IgD-negative memory B cell (primary cell): ENCODE data around the gene RRM2. TPM values are rescaled to one million over a fixed set of nuclear protein-coding genes. Genes with fewer than 3 reads are reported as not detected.
"Not testable (repeated sequence)": the region's sequence is repeated elsewhere in the genome, so short reads cannot be mapped to it uniquely, and the experiment has no call there.

Experiments
- H3K27ac Mint-ChIP-seq, 3 donors: one replicate each; pipeline ENCODE4 v1.8.0; 2020 to 2022; ENCODE audit warnings: mild to moderate bottlenecking in 3 of 3, mixed read lengths in 3 of 3, moderate library complexity in 1 of 3
- H3K27me3 Mint-ChIP-seq: one replicate; pipeline ENCODE4 v1.8.0; 2021; ENCODE audit warnings: mixed read lengths
- H3K36me3 Mint-ChIP-seq: one replicate; pipeline ENCODE4 v1.8.0; 2020; ENCODE audit warnings: mild to moderate bottlenecking, mixed read lengths
- H3K4me1 Mint-ChIP-seq, 3 donors: one replicate each; pipeline ENCODE4 v1.8.0; 2020 to 2022; ENCODE audit warnings: mixed read lengths in 3 of 3, mild to moderate bottlenecking in 1 of 3
- H3K4me3 Mint-ChIP-seq, 4 donors: one replicate each; pipeline ENCODE4 v1.8.0; 2020 to 2022; ENCODE audit warnings: mild to moderate bottlenecking in 4 of 4, mixed read lengths in 4 of 4, moderate library complexity in 3 of 4
- H3K9me3 Mint-ChIP-seq, 3 donors: one replicate each; pipeline ENCODE4 v1.8.0; 2020 to 2021; ENCODE audit warnings: mixed read lengths in 3 of 3, mild to moderate bottlenecking in 1 of 3
- polyA plus RNA-seq: library from polyadenylated mRNA; unstranded; fragments of 300-500 nt; fragmentation: Illumina TruSeq; gene quantifications from one replicate; pipeline ENCODE4 v1.2.3, GENCODE V29; 2021

The RRM2 gene
- polyA plus RNA-seq, 1 donor from 2014 or later = 1.0 TPM

DNA sequence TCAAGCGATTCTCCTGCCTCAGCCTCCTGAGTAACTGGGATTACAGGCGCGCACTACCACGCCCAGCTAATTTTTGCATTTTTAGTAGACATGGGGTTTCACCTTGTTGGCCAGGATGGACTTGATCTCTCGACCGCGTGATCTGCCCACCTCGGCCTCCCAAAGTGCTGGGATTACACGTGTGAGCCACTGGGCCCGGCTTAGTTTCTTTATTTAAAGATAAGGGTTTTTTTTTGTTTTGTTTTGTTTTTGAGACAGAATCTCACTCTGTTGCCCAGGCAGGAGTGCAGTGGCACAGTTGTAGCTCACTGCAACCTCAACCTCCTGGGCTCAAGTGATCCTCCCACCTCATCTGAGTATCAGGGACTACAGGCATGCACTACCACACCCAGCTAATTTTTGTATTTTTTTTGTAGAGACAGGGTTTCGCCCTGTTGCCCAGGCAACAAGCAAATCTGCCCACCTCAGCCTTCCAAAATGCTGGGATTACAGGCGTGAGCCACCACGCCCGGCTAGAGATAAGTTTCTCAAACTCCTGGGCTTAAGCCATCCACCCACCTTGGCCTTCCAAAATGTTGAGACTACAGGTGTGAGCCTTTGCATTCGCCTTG, 24.6 kb downstream of the RRM2 start:
- not testable (repeated sequence) for H3K4me3 Mint-ChIP-seq, H3K4me1 Mint-ChIP-seq, H3K36me3 Mint-ChIP-seq, H3K9me3 Mint-ChIP-seq, H3K27ac Mint-ChIP-seq, H3K27me3 Mint-ChIP-seq

- Mint-ChIP-seq H3K36me3 (no peaks in the 10 kb centered on the region), H3K4me3 (no peak overlapping the region), H3K27me3 (no peaks in the 10 kb centered on the region), H3K4me1 (peaks cover 1 to 4% (median 2%) of the 10 kb centered on the region in 3 donors), H3K9me3 (peaks cover 0 to 2% (median 0%) of the 10 kb centered on the region in 3 donors), H3K27ac (no peak overlapping the region)
Observed at GRCh38 chr2:10148268-10148667, 25.7 kb downstream of the RRM2 start.

GRCh38 chr2:10149635-10150034, 27.1 kb downstream of the RRM2 start:
- H3K27ac Mint-ChIP-seq = peak overlapping the region in 1 of 3 donors; percentile 9

GRCh38 chr2:10150436-10150835, 27.9 kb downstream of the RRM2 start:
- H3K36me3 Mint-ChIP-seq = no peaks in the 10 kb centered on the region
- no peaks in the 10 kb centered on the region for H3K27me3 Mint-ChIP-seq
- H3K4me3 Mint-ChIP-seq = no peak overlapping the region
- no peak overlapping the region for H3K27ac Mint-ChIP-seq
- H3K4me1 Mint-ChIP-seq = peaks cover 1 to 4% (median 2%) of the 10 kb centered on the region in 3 donors
- peaks cover 0 to 2% (median 0%) of the 10 kb centered on the region in 3 donors for H3K9me3 Mint-ChIP-seq

More at GRCh38 chr2:10149635-10150034, 27.1 kb downstream of the RRM2 start:
- peaks cover 0 to 2% (median 0%) of the 10 kb centered on the region in 3 donors for H3K9me3 Mint-ChIP-seq
- H3K4me3 Mint-ChIP-seq = no peak overlapping the region
- no peaks in the 10 kb centered on the region for H3K36me3 Mint-ChIP-seq
- H3K4me1 Mint-ChIP-seq = peaks cover 1 to 4% (median 2%) of the 10 kb centered on the region in 3 donors
- H3K27me3 Mint-ChIP-seq = no peaks in the 10 kb centered on the region

DNA sequence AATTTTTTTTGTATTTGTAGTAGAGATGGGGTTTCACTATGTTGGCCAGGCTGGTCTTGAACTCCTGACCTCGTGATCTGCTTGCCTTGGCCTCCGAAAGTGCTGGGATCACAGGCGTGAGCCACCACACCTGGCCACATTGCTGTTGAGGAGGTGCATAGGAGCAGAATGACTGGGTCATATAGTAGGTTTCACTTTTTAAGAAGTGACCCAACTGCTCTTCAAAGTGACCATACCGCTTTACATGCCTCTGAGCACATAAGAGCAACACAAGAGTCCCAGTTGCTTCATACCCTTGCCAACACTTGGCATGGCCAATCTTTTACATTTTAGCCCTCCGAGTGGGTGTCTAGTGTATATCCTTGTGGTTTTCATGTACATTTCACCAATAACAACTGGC, 28.9 kb downstream of the RRM2 start:
- Mint-ChIP-seq H3K4me1 (peaks cover 1 to 4% (median 2%) of the 10 kb centered on the region in 3 donors), H3K27ac (no peak overlapping the region), H3K4me3 (no peak overlapping the region), H3K27me3 (no peaks in the 10 kb centered on the region), H3K9me3 (peaks cover 0 to 2% (median 0%) of the 10 kb centered on the region in 3 donors), H3K36me3 (no peaks in the 10 kb centered on the region)

DNA sequence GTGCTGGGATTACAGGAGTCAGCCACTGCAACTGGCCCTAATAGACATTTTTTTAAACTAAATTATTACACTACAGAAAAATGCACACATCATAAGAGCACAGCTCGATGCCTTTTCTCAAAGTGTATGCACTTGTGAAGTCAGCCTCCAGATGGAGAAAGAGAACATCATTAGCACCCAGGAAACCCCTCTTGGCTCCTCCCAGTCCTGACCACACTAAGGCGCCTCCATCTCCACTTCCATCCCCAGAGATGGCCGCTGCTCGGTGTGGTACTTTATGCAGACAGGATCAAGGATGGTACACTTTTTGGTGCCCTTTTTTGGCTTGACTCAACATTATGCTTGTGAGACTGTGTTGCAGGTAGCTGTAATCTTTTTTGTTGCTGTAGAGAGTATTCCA, 34.8 kb downstream of the RRM2 start:
- H3K36me3 Mint-ChIP-seq = no peaks in the 10 kb centered on the region
- H3K27me3 Mint-ChIP-seq = no peaks in the 10 kb centered on the region
- H3K4me1 Mint-ChIP-seq = no peaks in the 10 kb centered on the region
- no peaks in the 10 kb centered on the region for H3K9me3 Mint-ChIP-seq
- H3K4me3 Mint-ChIP-seq = no peak overlapping the region
- peak overlapping the region in 1 of 3 donors; percentile 57 for H3K27ac Mint-ChIP-seq

GRCh38 chr2:10158681-10159080, 36.1 kb downstream of the RRM2 start:
- Mint-ChIP-seq H3K27ac (no peak overlapping the region), H3K4me3 (no peak overlapping the region), H3K27me3 (no peaks in the 10 kb centered on the region), H3K4me1 (peaks cover 0 to under 1% (median 0%) of the 10 kb centered on the region in 3 donors), H3K9me3 (no peaks in the 10 kb centered on the region), H3K36me3 (no peaks in the 10 kb centered on the region)

- no peak overlapping the region for H3K27ac Mint-ChIP-seq
- H3K4me3 Mint-ChIP-seq = no peak overlapping the region
- H3K9me3 Mint-ChIP-seq = no peaks in the 10 kb centered on the region
- H3K4me1 Mint-ChIP-seq = peaks cover 3 to 4% (median 4%) of the 10 kb centered on the region in 3 donors
- no peaks in the 10 kb centered on the region for H3K27me3 Mint-ChIP-seq
- no peaks in the 10 kb centered on the region for H3K36me3 Mint-ChIP-seq
Observed at GRCh38 chr2:10159086-10159485, 36.5 kb downstream of the RRM2 start.

DNA sequence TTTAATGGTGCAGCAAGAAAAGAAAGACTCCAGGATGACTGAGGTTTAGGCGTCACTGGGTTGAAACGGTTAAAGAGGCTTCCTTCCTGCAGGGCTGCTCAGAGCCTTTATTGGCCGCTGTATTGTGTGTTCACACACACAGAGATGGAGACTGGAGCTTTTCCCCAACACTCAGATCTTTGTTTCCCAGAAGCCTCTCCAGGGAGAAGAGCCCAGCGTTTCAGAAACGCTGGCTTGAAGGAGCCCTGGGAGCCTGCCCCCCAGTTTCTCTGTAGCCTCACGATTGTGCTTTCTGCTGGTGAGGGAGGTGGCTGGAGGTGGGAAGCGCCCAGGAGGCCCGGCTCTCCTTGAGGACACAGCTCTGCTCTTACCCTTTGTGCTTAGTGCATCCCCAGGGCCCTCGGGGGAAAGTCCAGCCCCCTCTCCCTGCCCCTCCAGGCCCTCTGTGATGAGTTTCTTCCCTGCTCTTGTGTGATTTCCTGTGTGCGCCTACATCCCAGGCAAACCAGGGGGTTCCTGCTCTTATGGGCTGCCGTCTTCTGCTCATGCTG, 37.1 kb downstream of the RRM2 start:
- Mint-ChIP-seq H3K4me1 (peaks cover 5 to 8% (median 7%) of the 10 kb centered on the region in 3 donors), H3K27me3 (no peaks in the 10 kb centered on the region), H3K27ac (no peak overlapping the region)

DNA sequence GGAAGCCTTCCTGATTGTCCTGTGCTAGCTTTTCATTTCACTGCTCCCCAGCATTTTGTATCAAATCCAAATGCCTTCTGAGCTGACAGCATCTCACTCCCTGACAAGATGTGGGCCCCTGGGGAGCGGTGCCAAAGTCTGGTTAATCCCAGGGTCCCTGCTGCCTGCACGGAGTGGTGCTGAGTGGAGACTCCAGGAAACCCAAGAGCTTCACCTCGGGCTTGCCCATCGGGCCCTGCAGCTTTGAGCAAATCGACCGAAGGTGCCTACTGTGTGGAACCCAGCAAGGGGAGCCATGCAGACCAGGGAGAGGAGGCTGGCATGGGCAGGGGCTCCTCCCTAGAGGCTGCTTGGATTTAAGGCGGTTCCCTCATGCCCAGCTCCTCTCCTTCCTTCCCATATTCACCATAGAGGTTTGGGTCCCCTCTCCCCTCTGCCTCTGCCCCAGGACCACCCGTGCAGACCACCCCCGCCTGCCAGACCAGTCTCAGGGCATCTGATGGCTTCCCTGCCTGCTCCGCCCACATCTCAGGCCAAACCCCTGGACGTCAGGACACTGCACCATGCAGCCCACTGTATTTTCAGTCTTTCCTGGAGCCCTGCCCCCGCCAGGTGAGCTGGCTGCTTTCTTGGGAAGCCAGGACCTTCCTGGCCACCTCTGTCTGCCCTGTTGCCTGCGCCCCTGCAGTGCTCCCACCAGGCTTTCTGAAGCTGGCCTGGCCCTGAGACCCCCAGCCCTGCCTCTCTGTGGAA, 37.8 kb downstream of the RRM2 start:
- Mint-ChIP-seq H3K4me3 (peak overlapping the region in 1 of 4 donors; percentile 54), H3K4me1 (peaks cover 5 to 8% (median 7%) of the 10 kb centered on the region in 3 donors), H3K27me3 (no peaks in the 10 kb centered on the region), H3K36me3 (no peaks in the 10 kb centered on the region), H3K27ac (no peak overlapping the region), H3K9me3 (no peaks in the 10 kb centered on the region)

More for the DNA sequence above, 37.1 kb downstream of the RRM2 start:
- Mint-ChIP-seq H3K4me3 (peak overlapping the region in 1 of 4 donors; percentile 54), H3K36me3 (no peaks in the 10 kb centered on the region), H3K9me3 (no peaks in the 10 kb centered on the region)

DNA sequence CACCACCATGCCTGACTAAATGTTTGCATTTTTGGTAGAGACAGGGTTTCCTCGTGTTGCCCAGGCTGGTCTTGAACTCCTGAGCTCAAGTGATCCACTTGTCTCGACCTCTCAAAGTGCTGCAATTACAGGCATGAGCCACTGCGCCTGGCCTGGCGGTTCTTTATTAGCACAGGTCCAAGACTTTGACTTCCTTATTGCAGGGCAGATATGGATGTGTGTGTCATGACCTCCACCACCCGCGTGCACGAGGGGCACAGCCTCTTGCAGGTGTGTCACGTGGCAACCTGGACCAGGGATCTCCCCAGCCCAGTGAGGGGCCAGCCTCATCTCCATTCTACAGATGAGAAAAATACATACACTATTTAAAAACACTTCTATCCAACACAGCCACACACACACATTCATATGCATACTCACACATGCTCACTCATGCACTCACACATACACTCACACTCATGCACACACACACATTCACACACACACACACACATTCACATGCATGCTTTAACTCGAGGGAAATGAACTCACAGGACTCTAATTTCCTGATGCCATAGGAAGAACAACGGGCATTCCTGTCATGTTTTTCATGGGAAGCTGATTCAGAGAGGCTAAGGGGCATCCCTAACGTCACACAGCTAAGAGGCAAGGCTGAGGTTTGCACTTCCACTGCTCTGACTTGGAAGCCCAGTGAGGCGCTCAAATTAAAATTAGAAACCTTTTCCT, 38.8 kb downstream of the RRM2 start:
- Mint-ChIP-seq H3K4me3 (no peak overlapping the region), H3K4me1 (peaks cover 5 to 8% (median 7%) of the 10 kb centered on the region in 3 donors), H3K36me3 (no peaks in the 10 kb centered on the region), H3K27me3 (no peaks in the 10 kb centered on the region), H3K27ac (no peak overlapping the region), H3K9me3 (no peaks in the 10 kb centered on the region)

GRCh38 chr2:10161961-10162441, 39.5 kb downstream of the RRM2 start:
- no peaks in the 10 kb centered on the region for H3K36me3 Mint-ChIP-seq
- H3K4me1 Mint-ChIP-seq = peaks cover 5 to 8% (median 7%) of the 10 kb centered on the region in 3 donors
- no peak overlapping the region for H3K4me3 Mint-ChIP-seq

DNA sequence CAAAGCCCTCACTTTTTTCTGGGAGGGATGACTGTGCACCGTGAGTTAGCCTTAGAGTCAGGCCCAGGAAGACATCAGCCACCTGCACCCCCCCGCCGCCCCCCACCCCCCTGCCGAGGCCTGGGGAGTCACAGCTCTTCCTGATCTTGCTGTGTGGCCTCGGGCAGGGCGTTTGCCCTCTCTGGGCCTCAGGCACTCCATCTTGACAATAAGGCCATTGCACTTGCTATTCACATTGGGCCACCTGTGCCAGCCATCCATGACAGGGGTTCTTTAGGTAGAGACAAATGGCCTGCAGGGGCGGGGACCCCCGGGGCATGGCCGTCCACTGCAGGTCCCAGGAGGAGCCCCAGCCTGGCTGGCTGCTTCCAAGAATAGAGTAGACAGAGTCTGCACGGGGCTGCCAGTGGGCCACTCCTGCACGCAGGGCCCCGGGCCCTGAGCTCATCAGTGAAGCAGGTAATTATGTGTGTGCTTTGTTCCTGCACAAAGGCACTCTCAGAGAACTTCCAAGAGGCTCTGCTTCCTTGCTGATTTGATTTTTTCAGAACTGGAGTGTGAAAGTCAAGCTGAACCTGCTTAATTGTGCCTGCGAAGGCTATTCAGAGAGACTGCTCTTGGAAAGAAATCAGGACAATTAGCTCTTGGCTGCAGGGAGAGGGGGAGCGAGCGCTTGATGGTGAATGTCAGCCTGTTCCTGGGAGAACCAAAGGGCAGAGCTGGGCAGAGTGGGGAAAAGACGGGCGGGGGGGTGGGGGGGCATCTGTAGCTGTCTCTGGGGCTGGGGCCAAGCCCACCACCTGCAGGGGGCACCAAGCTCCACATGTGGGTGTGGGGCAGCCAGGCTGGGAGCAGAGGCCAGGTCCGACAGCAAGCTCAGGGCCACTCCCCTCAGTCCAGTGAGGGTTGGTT, 40.3 kb downstream of the RRM2 start:
- H3K27me3 Mint-ChIP-seq = no peaks in the 10 kb centered on the region
- H3K9me3 Mint-ChIP-seq = no peaks in the 10 kb centered on the region
- peaks cover 5 to 8% (median 7%) of the 10 kb centered on the region in 3 donors for H3K4me1 Mint-ChIP-seq
- H3K4me3 Mint-ChIP-seq = no peak overlapping the region
- H3K36me3 Mint-ChIP-seq = no peaks in the 10 kb centered on the region
- no peak overlapping the region for H3K27ac Mint-ChIP-seq

More at GRCh38 chr2:10161961-10162441, 39.5 kb downstream of the RRM2 start:
- Mint-ChIP-seq H3K27ac (no peak overlapping the region), H3K9me3 (no peaks in the 10 kb centered on the region), H3K27me3 (no peaks in the 10 kb centered on the region)
